AG08395 (cell line): ENCODE results near the gene RARRES2.

Source experiments
- DNase-seq: peaks from one replicate; pipeline ENCODE4 v3.0.0; 2012; ENCODE audit warnings: mixed read lengths, low spot score

Gene RARRES2

DNA sequence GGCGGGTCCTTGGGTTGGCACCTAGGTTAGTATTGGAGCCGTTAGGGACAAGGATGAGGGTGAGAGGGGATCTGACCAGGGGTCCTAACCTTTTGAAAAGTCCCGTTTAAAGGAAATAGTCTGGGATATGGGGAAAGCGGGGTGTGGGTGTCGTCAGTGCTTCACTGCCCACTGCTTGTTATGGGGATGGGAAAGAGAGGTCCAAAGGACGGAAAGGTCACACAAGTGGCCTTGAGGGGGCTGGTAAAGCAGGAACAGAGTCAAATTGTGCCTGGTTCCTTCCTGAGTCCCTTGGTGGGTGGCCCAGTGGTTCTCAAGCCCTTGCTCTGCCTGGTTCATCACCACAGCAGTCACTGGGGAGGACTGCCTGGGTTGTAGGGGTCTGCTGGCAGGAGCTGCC is 35.1 kb upstream of the RARRES2 start:
- no peak for DNase-seq

DNA sequence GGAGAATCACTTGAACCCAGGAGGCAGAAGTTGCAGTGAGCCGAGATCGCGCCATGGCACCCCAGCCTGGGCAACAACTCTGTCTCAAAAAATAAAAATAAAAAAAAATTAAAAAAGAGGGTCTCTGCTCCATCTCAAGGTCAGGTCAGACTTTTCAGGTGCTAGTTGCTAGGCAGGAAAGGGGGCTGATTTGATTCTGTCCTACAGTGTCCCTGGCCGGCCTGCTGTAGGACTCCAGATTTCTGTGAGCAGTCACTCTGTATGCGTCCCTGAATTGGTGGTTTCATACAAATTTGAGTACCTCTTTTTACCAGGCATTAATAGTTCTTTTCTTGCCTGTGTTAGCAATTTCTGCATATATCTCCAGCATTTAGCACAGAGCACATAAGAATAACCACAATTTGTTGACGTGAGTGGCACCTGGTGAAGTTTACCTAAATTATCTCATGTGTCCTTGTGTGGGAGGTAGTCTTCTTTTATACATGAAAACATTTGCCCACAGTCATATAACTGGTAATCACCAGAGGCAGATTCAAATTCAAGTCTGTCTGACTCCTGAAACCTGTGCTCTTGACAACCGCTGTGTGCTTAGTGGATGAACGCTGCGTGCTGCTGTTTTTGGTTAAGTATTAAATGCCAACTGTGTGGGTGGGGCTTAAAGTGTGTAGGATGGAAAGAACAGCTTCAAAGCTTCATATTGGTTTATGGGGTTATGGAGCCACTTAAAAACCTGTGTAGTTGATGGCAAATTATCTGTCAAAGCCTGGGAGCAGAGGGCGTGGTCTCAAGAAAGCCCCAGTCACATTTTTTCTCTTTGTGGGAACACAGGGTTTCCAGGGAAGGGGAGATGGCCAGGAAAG is 34.5 kb upstream of the RARRES2 start:
- DNase-seq = no peak

- DNase-seq = no peak
Measured at GRCh38 chr7:150374472-150374871, 33.0 kb upstream of the RARRES2 start.

DNA sequence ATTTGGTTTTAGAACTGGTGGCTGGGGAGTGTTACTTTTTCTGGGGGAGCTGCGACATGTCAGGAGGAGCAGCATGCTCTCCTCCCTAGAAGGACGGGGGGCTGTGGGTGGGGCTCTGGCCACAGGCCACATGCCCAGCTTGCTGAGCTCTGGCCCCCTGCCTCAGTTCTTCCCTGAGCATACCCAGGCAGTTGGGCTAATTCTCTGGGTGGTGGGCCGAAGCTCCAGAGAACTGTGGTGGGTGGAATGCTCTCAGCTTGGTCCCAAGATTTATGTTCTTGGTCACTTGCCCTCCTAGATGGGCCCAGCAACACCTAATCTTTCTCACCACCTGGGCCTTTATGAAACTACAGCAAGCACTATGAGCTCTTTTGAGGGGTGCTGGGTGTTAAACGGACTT is 32.6 kb upstream of the RARRES2 start:
- DNase-seq = no peak

DNA sequence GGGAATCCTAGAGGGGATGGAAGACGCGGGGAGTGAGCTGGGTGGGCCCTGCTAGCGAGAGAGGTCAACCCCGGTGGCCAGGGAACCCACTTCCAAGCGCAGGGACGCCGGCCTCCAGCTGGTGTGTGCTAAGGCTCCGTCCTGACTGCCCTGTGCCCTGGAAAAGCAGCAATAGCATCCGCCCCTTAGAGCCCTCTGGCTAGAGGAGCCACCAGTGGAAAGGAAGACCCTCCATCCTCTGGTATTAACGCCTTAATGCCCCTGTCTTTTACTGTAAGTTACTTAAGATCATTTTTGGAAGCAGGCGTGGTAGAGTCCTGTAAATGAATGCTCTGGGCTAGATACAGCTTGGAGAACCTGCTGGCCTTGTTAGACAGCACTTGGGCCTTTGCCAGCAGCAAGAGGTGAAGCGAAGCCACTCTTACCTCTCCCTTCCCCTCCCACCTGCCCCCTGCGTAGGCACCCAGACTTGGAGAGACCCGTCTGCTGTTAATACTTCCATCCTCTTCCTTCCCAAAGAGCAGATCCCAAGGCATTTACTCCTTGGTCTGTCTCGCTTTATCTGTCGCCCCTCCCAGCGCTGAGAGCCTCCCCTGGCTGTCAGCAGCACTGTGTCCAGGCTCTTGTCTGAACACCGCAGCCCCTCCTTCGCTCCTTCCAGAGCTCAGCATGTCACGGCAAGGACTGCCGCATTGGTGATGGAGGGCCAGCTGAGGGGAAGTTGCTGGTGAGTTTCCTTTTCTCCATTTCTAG is 31.8 kb upstream of the RARRES2 start:
- DNase-seq = no peak

DNA sequence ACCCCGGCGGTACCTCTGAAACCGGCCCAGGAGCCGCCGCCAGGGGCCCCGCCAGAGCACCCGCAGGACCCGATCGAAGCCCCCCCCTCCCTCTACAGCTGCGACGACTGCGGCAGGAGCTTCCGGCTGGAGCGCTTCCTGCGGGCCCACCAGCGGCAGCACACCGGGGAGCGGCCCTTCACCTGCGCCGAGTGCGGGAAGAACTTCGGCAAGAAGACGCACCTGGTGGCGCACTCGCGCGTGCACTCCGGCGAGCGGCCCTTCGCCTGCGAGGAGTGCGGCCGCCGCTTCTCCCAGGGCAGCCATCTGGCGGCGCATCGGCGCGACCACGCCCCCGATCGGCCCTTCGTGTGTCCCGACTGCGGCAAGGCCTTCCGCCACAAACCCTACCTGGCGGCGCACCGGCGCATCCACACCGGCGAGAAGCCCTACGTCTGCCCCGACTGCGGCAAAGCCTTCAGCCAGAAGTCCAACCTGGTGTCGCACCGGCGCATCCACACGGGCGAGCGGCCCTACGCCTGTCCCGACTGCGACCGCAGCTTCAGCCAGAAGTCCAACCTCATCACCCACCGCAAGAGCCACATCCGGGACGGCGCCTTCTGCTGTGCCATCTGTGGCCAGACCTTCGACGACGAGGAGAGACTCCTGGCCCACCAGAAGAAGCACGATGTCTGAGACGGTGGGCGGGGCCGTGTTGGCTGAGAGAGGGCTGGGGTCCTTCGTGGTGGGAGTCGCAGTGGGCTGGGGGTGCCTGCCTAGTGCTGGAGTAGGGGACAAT is 31.0 kb upstream of the RARRES2 start:
- no peak for DNase-seq

GRCh38 chr7:150371996-150372270 is 30.5 kb upstream of the RARRES2 start:
- DNase-seq = no peak

DNA sequence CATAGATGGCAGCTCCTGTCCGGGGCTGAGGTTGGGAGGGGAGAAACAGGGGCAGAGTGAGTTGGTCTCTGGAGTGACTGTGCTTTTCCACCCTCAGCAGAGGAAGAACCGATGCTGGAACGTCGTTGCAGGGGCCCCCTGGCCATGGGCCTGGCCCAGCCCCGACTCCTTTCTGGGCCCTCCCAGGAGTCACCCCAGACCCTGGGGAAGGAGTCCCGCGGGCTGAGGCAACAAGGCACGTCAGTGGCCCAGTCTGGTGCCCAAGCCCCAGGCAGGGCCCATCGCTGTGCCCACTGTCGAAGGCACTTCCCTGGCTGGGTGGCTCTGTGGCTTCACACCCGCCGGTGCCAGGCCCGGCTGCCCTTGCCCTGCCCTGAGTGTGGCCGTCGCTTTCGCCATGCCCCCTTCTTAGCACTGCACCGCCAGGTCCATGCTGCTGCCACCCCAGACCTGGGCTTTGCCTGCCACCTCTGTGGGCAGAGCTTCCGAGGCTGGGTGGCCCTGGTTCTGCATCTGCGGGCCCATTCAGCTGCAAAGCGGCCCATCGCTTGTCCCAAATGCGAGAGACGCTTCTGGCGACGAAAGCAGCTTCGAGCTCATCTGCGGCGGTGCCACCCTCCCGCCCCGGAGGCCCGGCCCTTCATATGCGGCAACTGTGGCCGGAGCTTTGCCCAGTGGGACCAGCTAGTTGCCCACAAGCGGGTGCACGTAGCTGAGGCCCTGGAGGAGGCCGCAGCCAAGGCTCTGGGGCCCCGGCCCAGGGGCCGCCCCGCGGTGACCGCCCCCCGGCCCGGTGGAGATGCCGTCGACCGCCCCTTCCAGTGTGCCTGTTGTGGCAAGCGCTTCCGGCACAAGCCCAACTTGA is 29.9 kb upstream of the RARRES2 start:
- no peak for DNase-seq

DNA sequence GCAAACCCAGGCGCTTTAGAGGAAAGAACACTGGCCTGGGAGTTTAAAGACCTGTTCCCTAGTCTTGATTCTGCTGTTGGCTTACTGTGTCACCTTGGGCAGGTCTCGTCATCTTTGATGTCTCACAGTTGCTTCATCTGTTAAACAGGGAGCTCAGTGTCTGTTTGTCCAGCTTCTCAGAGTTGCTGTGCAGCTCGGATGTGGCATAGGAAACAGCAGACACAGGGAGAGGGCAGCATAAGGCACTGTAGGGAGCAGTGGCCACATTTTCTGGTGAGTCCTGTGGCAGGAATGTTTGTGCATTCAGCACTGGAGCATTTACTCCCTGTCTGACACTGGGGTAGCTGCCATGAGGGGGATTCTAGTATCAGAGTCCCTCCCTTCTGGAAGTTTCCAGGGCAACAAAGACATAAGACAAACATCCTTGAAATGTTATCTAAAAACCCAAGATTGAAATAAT is 29.2 kb upstream of the RARRES2 start:
- DNase-seq = peak; percentile 66

DNA sequence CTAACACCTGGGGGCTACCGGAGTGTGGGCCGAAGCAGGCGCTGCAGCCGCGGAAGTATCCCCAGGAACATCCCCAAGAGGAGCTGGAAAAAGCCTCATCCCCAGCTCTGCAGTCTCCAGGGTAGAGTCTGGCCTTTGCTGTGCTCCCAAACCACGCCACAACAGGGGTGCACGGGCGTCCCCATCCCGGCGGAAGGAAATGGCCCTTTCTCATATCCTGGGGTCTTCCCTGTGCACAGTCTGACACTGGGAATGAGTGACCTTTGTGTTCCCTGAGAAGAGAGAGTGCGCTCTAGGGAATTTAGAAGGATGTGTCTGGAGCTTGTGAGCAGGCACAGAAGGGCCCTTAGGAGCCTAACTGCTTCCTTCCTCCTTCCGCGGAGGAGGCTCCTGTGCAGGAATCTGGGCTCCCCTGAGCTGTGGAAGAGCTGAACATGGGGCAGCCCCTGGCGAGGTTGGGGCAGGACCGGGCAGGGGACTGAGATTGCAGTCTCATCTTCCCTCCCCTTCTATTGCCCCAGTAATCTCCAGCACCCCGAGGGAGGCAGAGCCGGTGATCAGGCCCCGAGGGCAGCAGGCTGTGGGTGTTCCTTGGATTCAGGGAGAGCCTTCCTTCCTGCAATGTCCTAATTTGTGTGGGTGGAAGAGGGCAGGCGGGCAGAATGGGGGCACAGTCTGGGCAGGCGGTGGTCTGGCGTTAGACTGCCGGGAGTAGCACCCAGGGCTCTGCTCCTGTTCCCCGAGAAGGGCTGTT is 28.5 kb upstream of the RARRES2 start:
- no peak for DNase-seq

GRCh38 chr7:150368884-150369747 is 27.7 kb upstream of the RARRES2 start:
- peak; percentile 78 for DNase-seq

DNA sequence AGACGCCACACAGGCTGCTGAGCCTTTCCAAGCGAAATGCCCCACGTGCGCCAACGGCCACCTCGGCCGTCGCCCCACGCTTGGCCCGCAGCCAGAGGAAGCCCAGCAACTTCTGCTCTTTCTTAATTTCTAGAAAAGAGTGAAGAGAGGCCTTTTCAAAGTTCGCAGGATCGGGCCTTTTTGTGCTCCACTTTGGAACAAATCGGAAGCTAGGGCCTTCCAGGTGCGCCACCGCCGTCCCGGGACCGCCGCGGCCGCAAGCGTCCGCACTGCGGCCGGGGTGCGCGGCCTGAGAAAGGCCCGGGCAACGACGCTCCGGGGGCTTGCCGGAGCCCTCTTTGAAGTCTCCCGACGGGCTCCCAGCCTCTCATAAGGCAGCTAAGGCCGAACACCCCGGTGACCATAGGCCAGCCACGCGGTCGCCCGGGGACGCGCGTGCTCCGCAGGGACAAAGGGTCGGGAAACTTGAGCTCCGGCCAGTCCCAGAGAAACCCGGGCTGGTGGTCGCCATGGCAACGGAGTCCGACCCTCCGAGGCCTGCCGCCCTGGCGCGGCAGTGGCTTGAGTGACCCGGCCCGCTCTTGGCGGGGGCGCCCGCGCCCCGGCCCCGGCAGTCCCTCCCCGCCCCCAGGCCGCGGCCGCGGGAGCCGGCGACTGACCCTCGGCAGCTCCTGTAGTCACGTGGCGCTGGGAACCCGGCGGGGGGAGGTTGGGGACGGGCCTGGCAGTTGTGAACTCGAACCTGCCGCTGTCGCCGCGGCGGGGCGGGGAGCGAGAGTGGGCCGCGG is 26.9 kb upstream of the RARRES2 start, which contains the start of gene REPIN1:
TSS of gene REPIN1 (plus strand) at position 727 of the 788 bp plus-strand sequence. CDS start 890 bp downstream, outside the sequence.
- DNase-seq = peak; percentile 88

DNA sequence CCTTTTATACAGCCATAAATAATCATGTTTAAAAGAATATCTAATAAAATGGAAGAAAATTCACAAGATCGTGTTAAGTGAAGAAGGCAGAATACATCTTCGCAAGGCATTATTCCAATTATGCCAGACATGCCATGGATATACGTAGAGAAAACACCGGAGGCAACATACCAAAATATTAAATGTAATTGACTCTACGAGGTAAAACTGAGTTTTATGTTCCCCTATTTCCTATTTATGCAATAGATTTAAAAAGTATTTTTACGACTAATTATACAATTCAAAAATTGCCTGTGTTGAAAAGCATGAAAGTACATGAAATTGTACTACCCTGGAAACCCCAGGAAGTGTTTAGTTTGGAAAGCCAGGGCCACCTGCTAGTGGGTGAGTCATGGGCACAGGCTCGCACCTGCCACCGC is 26.3 kb upstream of the RARRES2 start:
- no peak for DNase-seq

GRCh38 chr7:150365673-150366398 is 24.4 kb upstream of the RARRES2 start:
- DNase-seq = no peak

DNA sequence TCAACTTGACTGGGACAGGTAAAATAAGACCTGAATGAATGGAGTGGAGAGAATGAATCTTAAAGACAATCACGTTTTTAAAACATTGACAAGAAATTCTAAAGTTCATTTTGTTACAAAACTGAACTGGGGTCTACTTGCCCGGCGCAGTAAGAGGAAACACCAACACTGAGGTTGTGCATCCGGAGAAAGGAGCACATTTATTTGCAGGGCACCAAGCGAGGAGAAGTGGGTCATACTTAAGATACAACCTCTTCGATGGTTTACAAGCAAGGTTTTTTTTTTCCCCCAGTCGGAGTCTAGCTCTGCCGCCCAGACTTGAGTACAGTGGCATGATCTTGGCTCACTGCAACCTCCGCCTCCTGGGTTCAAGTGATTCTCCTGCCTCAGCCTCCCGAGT is 23.8 kb upstream of the RARRES2 start:
- DNase-seq = no peak

- no peak for DNase-seq
Measured at GRCh38 chr7:150363872-150364271, 22.4 kb upstream of the RARRES2 start.

DNA sequence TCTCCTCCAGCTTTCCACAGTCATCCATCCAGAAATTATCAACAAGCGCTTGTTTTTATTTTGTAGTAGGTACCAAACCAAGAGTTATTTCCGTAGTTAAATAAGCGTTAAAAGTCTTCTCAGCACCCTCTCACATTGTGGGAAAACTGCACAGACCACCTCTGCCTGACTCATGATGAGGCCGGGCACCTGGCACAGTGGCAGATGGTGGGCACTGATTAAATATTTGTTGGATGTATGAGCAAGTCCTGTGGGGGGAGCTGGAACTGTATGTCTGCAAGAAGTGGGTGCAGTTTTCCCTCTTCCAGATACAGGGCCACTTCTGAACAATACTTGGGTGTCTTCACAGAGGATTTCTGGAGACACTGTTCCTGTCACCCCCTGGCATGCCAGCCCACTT is 21.9 kb upstream of the RARRES2 start:
- DNase-seq = no peak
